Neural progenitor cell (in vitro differentiated cells): Measurements from ENCODE around the gene TNFSF10. TPM values are rescaled to one million over a fixed set of nuclear protein-coding genes. Genes with fewer than 3 reads are reported as not detected.
"Not testable (repeated sequence)": the region's sequence is repeated elsewhere in the genome, so short reads cannot be mapped to it uniquely, and the experiment has no call there.

Experiments
- DNase-seq: peaks from one replicate; pipeline ENCODE4 v3.0.0-alpha.2; 2016; ENCODE audit warnings: low spot score
- H2AFZ ChIP-seq: fragments of 200-600 bp; sonication (generic); replicated peaks from 2 replicates; pipeline ENCODE4 v1.6.1; 2016; ENCODE audit warnings: antibody characterized with exemption
- H3F3A ChIP-seq: fragments of 200-600 bp; sonication (generic); 2 replicates; pipeline ENCODE4 v1.6.1; 2016; ENCODE audit warnings: antibody characterized with exemption, low read depth
- H3K27ac ChIP-seq: fragments of 200-600 bp; sonication (generic); 2 replicates; pipeline ENCODE4 v1.5.1; 2016; ENCODE audit warnings: mild to moderate bottlenecking
- H3K27me3 ChIP-seq: fragments of 200-600 bp; sonication (generic); 2 replicates; pipeline ENCODE4 v1.6.1; 2016; ENCODE audit warnings: mild to moderate bottlenecking, moderate library complexity
- H3K36me3 ChIP-seq: fragments of 200-600 bp; sonication (generic); 2 replicates; pipeline ENCODE4 v1.5.1; 2016
- H3K4me1 ChIP-seq: fragments of 200-600 bp; sonication (generic); 2 replicates; pipeline ENCODE4 v1.6.1; 2016; ENCODE audit warnings: mixed run types
- H3K4me2 ChIP-seq: fragments of 200-600 bp; sonication (generic); 2 replicates; pipeline ENCODE4 v1.6.1; 2016
- H3K4me3 ChIP-seq: fragments of 200-600 bp; sonication (generic); 2 replicates; pipeline ENCODE4 v1.5.1; 2016
- H3K79me2 ChIP-seq: fragments of 200-600 bp; sonication (generic); 2 replicates; pipeline ENCODE4 v1.6.1; 2016; ENCODE audit warnings: low read depth
- H3K9ac ChIP-seq: fragments of 200-600 bp; sonication (generic); 2 replicates; pipeline ENCODE4 v1.6.1; 2016
- H3K9me3 ChIP-seq: fragments of 200-600 bp; sonication (generic); 2 replicates; pipeline ENCODE4 v1.5.1; 2016; ENCODE audit warnings: low read depth
- H4K20me1 ChIP-seq: fragments of 200-600 bp; sonication (generic); 2 replicates; pipeline ENCODE4 v1.6.1; 2016; ENCODE audit warnings: low read depth
- H3K27ac Mint-ChIP-seq: 3 replicates; pipeline ENCODE4 v1.8.0; 2021; ENCODE audit warnings: mixed read lengths
- H3K27me3 Mint-ChIP-seq: 2 replicates; pipeline ENCODE4 v1.8.0; 2022; ENCODE audit warnings: low read depth, mild to moderate bottlenecking, inconsistent platforms, moderate library complexity, mixed read lengths; ENCODE audit not compliant: insufficient read depth
- H3K36me3 Mint-ChIP-seq: 3 replicates; pipeline ENCODE4 v1.8.0; 2021; ENCODE audit warnings: mixed read lengths
- H3K4me1 Mint-ChIP-seq: 3 replicates; pipeline ENCODE4 v1.8.0; 2021; ENCODE audit warnings: mixed read lengths
- H3K4me3 Mint-ChIP-seq: 3 replicates; pipeline ENCODE4 v1.8.0; 2021; ENCODE audit warnings: mild to moderate bottlenecking, moderate library complexity, mixed read lengths
- H3K9me3 Mint-ChIP-seq: 3 replicates; pipeline ENCODE4 v1.8.0; 2020; ENCODE audit warnings: mixed read lengths
- EZH2 ChIP-seq: fragments of 200-600 bp; sonication (generic); IDR thresholded peaks from 2 replicates; pipeline ENCODE4 v1.6.1; 2017; ENCODE audit warnings: antibody characterized with exemption, mild to moderate bottlenecking, moderate library complexity
- EZH2phosphoT487 ChIP-seq: fragments of 200-600 bp; sonication (generic); IDR thresholded peaks from 2 replicates; pipeline ENCODE4 v1.6.1; 2017; ENCODE audit warnings: antibody characterized with exemption
- total RNA-seq: library from RNA; depleted of rRNA; stranded (reverse); fragments of >200 nt; gene quantifications from 2 replicates; pipeline ENCODE4 v1.2.3, GENCODE V29; 2015; ENCODE audit warnings: low replicate concordance
- TF ChIP-seq, protein P1 (sequence below): fragments of 200-600 bp; sonication (generic); IDR thresholded peaks from 2 replicates; pipeline ENCODE4 v1.5.1; 2017; ENCODE audit warnings: antibody characterized with exemption, mild to moderate bottlenecking

Gene TNFSF10
- total RNA-seq, 1 donor from 2014 or later, result not detected

DNA sequence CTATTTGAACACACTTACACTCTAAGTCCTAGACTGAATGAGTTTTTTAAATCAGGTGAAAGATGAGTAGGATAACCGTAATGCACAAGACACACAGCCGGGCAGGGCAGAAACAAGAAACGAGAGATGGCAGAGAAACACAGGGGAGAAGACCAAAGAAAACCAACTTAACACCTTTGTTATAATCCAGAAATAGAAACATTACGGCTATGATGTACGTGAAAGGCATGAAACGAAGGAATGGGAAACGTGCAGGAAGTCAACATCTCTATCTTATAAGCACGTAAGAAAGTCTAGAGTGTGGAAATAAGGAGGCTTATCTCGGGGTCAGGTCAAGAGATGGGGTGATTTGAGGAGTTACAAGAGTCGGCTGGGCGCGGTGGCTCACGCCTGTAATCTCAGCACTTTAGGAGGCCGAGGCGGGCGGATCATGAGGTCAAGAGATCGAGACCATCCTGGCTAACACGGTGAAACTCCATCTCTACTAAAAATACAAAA lies 1.9 kb upstream of the TNFSF10 start:
- Histone ChIP-seq H3K27ac (no peak overlapping the region), H2AFZ (no peak overlapping the region), H3K4me1 (no peaks in the 10 kb centered on the region), H3K9me3 (no peaks in the 10 kb centered on the region), H3K4me3 (no peak overlapping the region), H3K27me3 (no peaks in the 10 kb centered on the region), H3K9ac (no peak overlapping the region), H3K36me3 (no peaks in the 10 kb centered on the region), H4K20me1 (no peaks in the 10 kb centered on the region), H3K4me2 (no peak overlapping the region), H3F3A (no peaks in the 10 kb centered on the region), H3K79me2 (no peaks in the 10 kb centered on the region)
- Mint-ChIP-seq H3K9me3 (no peaks in the 10 kb centered on the region), H3K27ac (no peak overlapping the region), H3K4me3 (no peak overlapping the region), H3K36me3 (no peaks in the 10 kb centered on the region), H3K27me3 (peaks cover 7% of the 10 kb centered on the region), H3K4me1 (peaks cover 11% of the 10 kb centered on the region)
- no peak for DNase-seq
- no peak for TF ChIP-seq EZH2phosphoT487
- TF ChIP-seq EZH2, result no peak
- TF ChIP-seq, protein P1, sequence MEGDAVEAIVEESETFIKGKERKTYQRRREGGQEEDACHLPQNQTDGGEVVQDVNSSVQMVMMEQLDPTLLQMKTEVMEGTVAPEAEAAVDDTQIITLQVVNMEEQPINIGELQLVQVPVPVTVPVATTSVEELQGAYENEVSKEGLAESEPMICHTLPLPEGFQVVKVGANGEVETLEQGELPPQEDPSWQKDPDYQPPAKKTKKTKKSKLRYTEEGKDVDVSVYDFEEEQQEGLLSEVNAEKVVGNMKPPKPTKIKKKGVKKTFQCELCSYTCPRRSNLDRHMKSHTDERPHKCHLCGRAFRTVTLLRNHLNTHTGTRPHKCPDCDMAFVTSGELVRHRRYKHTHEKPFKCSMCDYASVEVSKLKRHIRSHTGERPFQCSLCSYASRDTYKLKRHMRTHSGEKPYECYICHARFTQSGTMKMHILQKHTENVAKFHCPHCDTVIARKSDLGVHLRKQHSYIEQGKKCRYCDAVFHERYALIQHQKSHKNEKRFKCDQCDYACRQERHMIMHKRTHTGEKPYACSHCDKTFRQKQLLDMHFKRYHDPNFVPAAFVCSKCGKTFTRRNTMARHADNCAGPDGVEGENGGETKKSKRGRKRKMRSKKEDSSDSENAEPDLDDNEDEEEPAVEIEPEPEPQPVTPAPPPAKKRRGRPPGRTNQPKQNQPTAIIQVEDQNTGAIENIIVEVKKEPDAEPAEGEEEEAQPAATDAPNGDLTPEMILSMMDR, result no peak

DNA sequence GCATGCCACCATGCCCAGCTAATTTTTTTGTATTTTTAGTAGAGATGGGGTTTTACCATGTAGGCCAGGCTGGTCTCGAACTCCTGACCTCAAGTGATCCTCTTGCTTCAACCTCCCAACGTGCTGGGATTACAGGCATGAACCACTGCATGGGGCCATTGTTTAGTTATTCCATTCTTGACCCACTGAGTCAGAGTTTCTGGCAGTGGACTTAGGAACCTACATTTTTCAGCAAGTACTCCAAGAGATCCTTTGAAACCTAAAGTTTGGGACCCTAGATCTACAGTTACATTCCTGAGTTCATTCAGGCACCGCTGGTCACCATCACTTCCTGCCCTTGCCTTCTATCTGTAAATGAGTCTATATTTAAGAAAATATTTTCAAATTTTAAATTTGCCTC lies 1.4 kb upstream of the TNFSF10 start:
- DNase-seq, result no peak
- no peaks in the 10 kb centered on the region for H3K36me3 ChIP-seq
- H4K20me1 ChIP-seq, result no peaks in the 10 kb centered on the region
- Mint-ChIP-seq H3K27me3 (peaks cover 7% of the 10 kb centered on the region), H3K36me3 (no peaks in the 10 kb centered on the region), H3K4me3 (no peak overlapping the region), H3K27ac (no peak overlapping the region), H3K4me1 (peaks cover 11% of the 10 kb centered on the region), H3K9me3 (no peaks in the 10 kb centered on the region)
- no peaks in the 10 kb centered on the region for H3F3A ChIP-seq
- H3K4me3 ChIP-seq, result no peak overlapping the region
- H3K4me2 ChIP-seq, result no peak overlapping the region
- no peaks in the 10 kb centered on the region for H3K79me2 ChIP-seq
- H3K4me1 ChIP-seq, result no peaks in the 10 kb centered on the region
- no peaks in the 10 kb centered on the region for H3K27me3 ChIP-seq
- TF ChIP-seq EZH2phosphoT487 (no peak), EZH2 (no peak)
- TF ChIP-seq, protein P1, result no peak
- no peak overlapping the region for H3K9ac ChIP-seq
- H3K9me3 ChIP-seq, result no peaks in the 10 kb centered on the region
- no peak overlapping the region for H2AFZ ChIP-seq
- no peak overlapping the region for H3K27ac ChIP-seq

DNA sequence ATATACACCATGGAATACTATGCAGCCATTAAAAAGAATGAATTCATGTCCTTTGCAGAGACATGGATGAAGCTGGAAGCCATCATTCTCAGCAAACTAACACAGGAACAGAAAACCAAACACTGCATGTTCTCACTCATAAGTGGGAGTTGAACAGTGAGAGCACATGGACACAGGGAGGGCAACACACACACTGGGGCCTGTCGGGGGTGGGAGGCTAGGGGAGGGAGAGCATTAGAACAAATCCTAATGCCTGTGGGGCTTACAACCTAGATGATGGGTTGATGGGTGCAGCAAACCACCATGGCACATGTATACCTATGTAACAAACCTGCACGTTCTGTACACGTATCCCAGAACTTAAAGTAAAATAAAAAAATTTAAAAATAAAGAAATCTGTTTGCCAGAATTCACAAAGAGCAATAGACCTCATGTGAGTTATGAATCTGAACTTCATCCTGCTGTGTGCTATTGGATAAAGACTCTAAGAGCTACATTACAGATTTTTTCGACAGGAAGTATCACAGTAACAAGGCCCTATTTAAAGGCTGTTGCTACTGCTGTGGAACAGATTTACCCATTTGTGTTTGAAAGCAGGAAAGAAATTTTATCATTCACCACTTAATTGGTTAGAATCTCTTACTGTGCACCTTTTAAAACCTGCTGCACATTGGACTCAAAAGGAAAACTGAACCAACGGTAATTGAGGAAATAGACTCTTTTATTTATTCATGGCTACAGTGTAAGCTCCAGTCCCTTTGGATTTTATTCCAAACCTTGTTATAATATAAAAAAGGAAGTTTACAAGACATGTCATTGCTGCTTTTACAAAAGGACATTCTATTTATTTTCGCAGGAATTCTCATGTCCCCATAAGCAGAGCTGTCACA lies 1.1 kb downstream of the TNFSF10 start:
- not testable (repeated sequence) for H3K4me3 ChIP-seq, H3K4me2 ChIP-seq, H3K27ac Mint-ChIP-seq, H3K79me2 ChIP-seq, H3K9me3 ChIP-seq, H4K20me1 ChIP-seq, H3K36me3 Mint-ChIP-seq, H3K27me3 ChIP-seq, H3K9ac ChIP-seq, H3K27ac ChIP-seq, H3K4me3 Mint-ChIP-seq, H3K4me1 ChIP-seq, H3K9me3 Mint-ChIP-seq, H3K36me3 ChIP-seq, DNase-seq, H2AFZ ChIP-seq, H3K27me3 Mint-ChIP-seq, H3F3A ChIP-seq
- peaks cover 11% of the 10 kb centered on the region for H3K4me1 Mint-ChIP-seq

DNA sequence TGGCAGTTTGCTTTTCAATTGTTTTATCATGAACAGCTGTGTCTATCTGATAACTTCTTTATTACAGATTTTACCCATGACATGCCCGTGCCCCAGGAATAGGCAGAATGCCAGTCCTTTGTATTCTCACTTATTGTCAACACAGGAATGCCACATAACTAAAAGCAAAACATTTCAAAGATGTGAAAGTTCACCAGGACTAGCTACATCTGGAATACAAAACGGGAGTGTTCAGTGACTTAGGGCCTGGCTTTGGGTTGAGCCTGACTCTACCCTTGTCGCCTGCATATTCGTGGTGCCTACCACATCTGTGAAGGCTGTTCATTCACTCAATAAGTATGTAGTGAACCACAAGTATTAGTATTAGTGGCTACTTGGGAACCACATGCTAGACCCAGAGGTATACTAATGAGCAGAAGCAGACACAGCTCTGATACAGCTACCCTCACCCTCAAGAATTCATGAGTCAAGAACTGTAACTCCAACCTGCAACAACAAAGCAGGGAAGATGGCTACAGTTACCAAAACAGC lies 2.9 kb downstream of the TNFSF10 start:
- no peak for DNase-seq
- Histone ChIP-seq H4K20me1 (no peaks in the 10 kb centered on the region), H3K4me3 (no peak overlapping the region), H3F3A (no peaks in the 10 kb centered on the region), H3K4me1 (no peaks in the 10 kb centered on the region), H3K36me3 (no peaks in the 10 kb centered on the region), H3K9ac (no peak overlapping the region), H3K4me2 (no peak overlapping the region), H3K27me3 (no peaks in the 10 kb centered on the region), H3K9me3 (no peaks in the 10 kb centered on the region), H3K79me2 (no peaks in the 10 kb centered on the region), H3K27ac (no peak overlapping the region), H2AFZ (no peak overlapping the region)
- no peak for TF ChIP-seq EZH2phosphoT487
- TF ChIP-seq, protein P1, result no peak
- TF ChIP-seq EZH2, result no peak
- Mint-ChIP-seq H3K4me1 (peaks cover 11% of the 10 kb centered on the region), H3K4me3 (no peak overlapping the region), H3K9me3 (no peaks in the 10 kb centered on the region), H3K27ac (no peak overlapping the region), H3K36me3 (no peaks in the 10 kb centered on the region), H3K27me3 (peaks cover 7% of the 10 kb centered on the region)
